ENCODE data around the gene LILRA1. TPM values are rescaled to one million over a fixed set of nuclear protein-coding genes. Genes with fewer than 3 reads are reported as not detected.
"Not testable (repeated sequence)": the region's sequence is repeated elsewhere in the genome, so short reads cannot be mapped to it uniquely, and the experiment has no call there.

Gene LILRA1
- total and polyA plus RNA-seq, 8 donors: 0.45 to 13.5 (median 0.58) TPM

GRCh38 chr19:54616821-54617560 is 23.6 kb downstream of the LILRA1 start:
- Histone ChIP-seq H3K4me3 (peak overlapping the region in 1 of 2 donors; percentile 24), H3K4me1 (peaks cover 0 to 9% of the 10 kb centered on the region in 2 donors), H3K27ac (peak overlapping the region in 1 of 2 donors; percentile 56), H3K9me3 (no peaks in the 10 kb centered on the region), H3K36me3 (no peaks in the 10 kb centered on the region), H3K27me3 (no peaks in the 10 kb centered on the region)
- intact Hi-C loops (cut with DNase I): no loop called here
- no peak for TF ChIP-seq CTCF (IDR thresholded peaks at IDR 0.05)
- peak; percentile 41 for ATAC-seq
- DNase-seq: no peak

- no peak for TF ChIP-seq CTCF (IDR thresholded peaks at IDR 0.05)
- H3K4me1 ChIP-seq: no peaks in the 10 kb centered on the region
- no peak overlapping the region for H3K4me3 ChIP-seq
- intact Hi-C loops (cut with DNase I): no loop called here
- no peaks in the 10 kb centered on the region for H3K9me3 ChIP-seq
- H3K27me3 ChIP-seq: no peaks in the 10 kb centered on the region
- DNase-seq (no peak), ATAC-seq (no peak)
- H3K27ac ChIP-seq: no peak overlapping the region
- H3K36me3 ChIP-seq: no peaks in the 10 kb centered on the region
Observed at GRCh38 chr19:54620464-54620863, 27.0 kb downstream of the LILRA1 start.

GRCh38 chr19:54622431-54622830 is 29.0 kb downstream of the LILRA1 start:
- no peak for ATAC-seq
- Histone ChIP-seq H3K9me3 (no peaks in the 10 kb centered on the region), H3K27me3 (no peaks in the 10 kb centered on the region), H3K4me3 (no peak overlapping the region), H3K27ac (no peak overlapping the region), H3K36me3 (no peaks in the 10 kb centered on the region), H3K4me1 (no peaks in the 10 kb centered on the region)
- intact Hi-C loops (cut with DNase I): no loop called here
- no peak for TF ChIP-seq CTCF (IDR thresholded peaks at IDR 0.05)
- no peak for DNase-seq

GRCh38 chr19:54624234-54624633 is 30.8 kb downstream of the LILRA1 start:
- H3K4me1 ChIP-seq; H3K9me3 ChIP-seq; H3K27ac ChIP-seq; H3K27me3 ChIP-seq; DNase-seq; ATAC-seq; H3K4me3 ChIP-seq; H3K36me3 ChIP-seq; intact Hi-C loops (cut with DNase I): not testable (repeated sequence)

- DNase-seq; H3K36me3 ChIP-seq; H3K9me3 ChIP-seq; ATAC-seq; intact Hi-C loops (cut with DNase I); H3K27ac ChIP-seq; H3K4me1 ChIP-seq; H3K27me3 ChIP-seq; H3K4me3 ChIP-seq: not testable (repeated sequence)
Observed at GRCh38 chr19:54624934-54625730, 31.7 kb downstream of the LILRA1 start.

GRCh38 chr19:54626757-54627156 is 33.3 kb downstream of the LILRA1 start:
- Histone ChIP-seq H3K4me3 (no peak overlapping the region), H3K4me1 (peaks cover 0 to 8% of the 10 kb centered on the region in 2 donors), H3K36me3 (peaks cover 0 to 1% of the 10 kb centered on the region in 2 donors), H3K9me3 (no peaks in the 10 kb centered on the region), H3K27me3 (peaks cover 0 to 25% of the 10 kb centered on the region in 2 donors), H3K27ac (no peak overlapping the region)
- no peak for ATAC-seq
- TF ChIP-seq CTCF (IDR thresholded peaks at IDR 0.05): no peak
- intact Hi-C loops (cut with DNase I): no loop called here
- no peak for DNase-seq

GRCh38 chr19:54627912-54628311 is 34.5 kb downstream of the LILRA1 start:
- ATAC-seq, DNase-seq, H3K27ac ChIP-seq: not testable (repeated sequence)

GRCh38 chr19:54630262-54630661 is 36.8 kb downstream of the LILRA1 start, which contains the start of gene LILRB1:
LILRB1 (plus strand) TSS chr19:54630484; CDS start chr19:54631074, 590 bp downstream.
- DNase-seq (peak in 1 of 4 donors; percentile 80), ATAC-seq (peak; percentile 52)
- H3K9me3 ChIP-seq; intact Hi-C loops (cut with DNase I): not testable (repeated sequence)
- peak within 1 kb of the TSS in 1 of 2 donors; percentile 42 for H3K27ac ChIP-seq
- peaks cover 0 to 52% of the 10 kb centered on the region in 2 donors for H3K27me3 ChIP-seq
- peaks cover 0 to 11% of the 10 kb centered on the region in 2 donors for H3K4me1 ChIP-seq
- H3K4me3 ChIP-seq: peak within 1 kb of the TSS in 1 of 2 donors; percentile 42
- peaks cover 0 to 21% of the 10 kb centered on the region in 2 donors for H3K36me3 ChIP-seq

More at GRCh38 chr19:54627912-54628311, 34.5 kb downstream of the LILRA1 start:
- Histone ChIP-seq H3K27me3 (peaks cover 0 to 36% of the 10 kb centered on the region in 2 donors), H3K4me1 (peaks cover 0 to 11% of the 10 kb centered on the region in 2 donors), H3K36me3 (peaks cover 0 to 13% of the 10 kb centered on the region in 2 donors)
- H3K9me3 ChIP-seq; intact Hi-C loops (cut with DNase I); H3K4me3 ChIP-seq: not testable (repeated sequence)
